ENCODE measurements around the gene ZFR.

- TF ChIP-seq ZC3H11A (IDR thresholded peaks at IDR 0.05): no peak
- TF ChIP-seq CTCF (IDR thresholded peaks at IDR 0.05): no peak
These were observed 24.7 kb downstream of the ZFR start for GRCh38 chr5:32419791-32420190.

Data from A549 (cell line).